GM23248 (cell line): ENCODE results near the gene WDFY1. TPM values are rescaled to one million over a fixed set of nuclear protein-coding genes. Genes with fewer than 3 reads are reported as not detected.

Experiments used
- DNase-seq: peaks from one replicate; pipeline ENCODE4 v3.0.0-alpha.2; 2015
- H2AFZ ChIP-seq: fragments of 200-600 bp; sonication (generic); 2 replicates; pipeline ENCODE4 v1.6.1; 2016; ENCODE audit warnings: antibody characterized with exemption
- H3F3A ChIP-seq: fragments of 200-600 bp; sonication (generic); 2 replicates; pipeline ENCODE4 v1.6.1; 2016; ENCODE audit warnings: mild to moderate bottlenecking, antibody characterized with exemption, mixed run types; ENCODE audit not compliant: insufficient read depth
- H3K27ac ChIP-seq: fragments of 200-600 bp; sonication (generic); 2 replicates; pipeline ENCODE4 v1.5.1; 2016; ENCODE audit warnings: mild to moderate bottlenecking
- H3K27me3 ChIP-seq: fragments of 200-600 bp; sonication (generic); replicated peaks from 2 replicates; pipeline ENCODE4 v1.6.1; 2016; ENCODE audit warnings: mild to moderate bottlenecking; ENCODE audit not compliant: insufficient read depth
- H3K36me3 ChIP-seq: fragments of 200-600 bp; sonication (generic); 2 replicates; pipeline ENCODE4 v1.6.1; 2016; ENCODE audit warnings: low read depth, mild to moderate bottlenecking
- H3K4me1 ChIP-seq: fragments of 200-600 bp; sonication (generic); 2 replicates; pipeline ENCODE4 v1.6.1; 2016; ENCODE audit warnings: mild to moderate bottlenecking; ENCODE audit not compliant: insufficient read depth
- H3K4me2 ChIP-seq: fragments of 200-600 bp; sonication (generic); one replicate; pipeline ENCODE4 v1.6.1; 2016; ENCODE audit warnings: mild to moderate bottlenecking; ENCODE audit not compliant: unreplicated experiment
- H3K4me3 ChIP-seq: fragments of 200-600 bp; sonication (generic); 2 replicates; pipeline ENCODE4 v1.5.1; 2016; ENCODE audit warnings: mild to moderate bottlenecking
- H3K79me2 ChIP-seq: fragments of 200-600 bp; sonication (generic); 2 replicates; pipeline ENCODE4 v1.6.1; 2016; ENCODE audit warnings: mild to moderate bottlenecking; ENCODE audit not compliant: insufficient read depth
- H3K9ac ChIP-seq: fragments of 200-600 bp; sonication (generic); 2 replicates; pipeline ENCODE4 v1.6.1; 2016; ENCODE audit warnings: mild to moderate bottlenecking
- H3K9me2 ChIP-seq: fragments of 200-600 bp; sonication (generic); 2 replicates; pipeline ENCODE4 v1.6.1; 2016; ENCODE audit warnings: mixed run types, mild to moderate bottlenecking, moderate library complexity; ENCODE audit not compliant: insufficient read depth
- H3K9me3 ChIP-seq: fragments of 200-600 bp; sonication (generic); one replicate; pipeline ENCODE4 v1.6.1; 2017; ENCODE audit warnings: low read depth
- H4K20me1 ChIP-seq: fragments of 200-600 bp; sonication (generic); 2 replicates; pipeline ENCODE4 v1.6.0; 2016; ENCODE audit not compliant: insufficient read depth
- EZH2 ChIP-seq: fragments of 200-600 bp; sonication (generic); IDR thresholded peaks from 2 replicates; pipeline ENCODE4 v1.6.1; 2018; ENCODE audit warnings: antibody characterized with exemption, mild to moderate bottlenecking; ENCODE audit not compliant: insufficient read depth, poor library complexity, severe bottlenecking
- EZH2phosphoT487 ChIP-seq: fragments of 200-600 bp; sonication (generic); IDR thresholded peaks from 2 replicates; pipeline ENCODE4 v1.6.1; 2018; ENCODE audit warnings: antibody characterized with exemption, moderate library complexity, mild to moderate bottlenecking, low read depth; ENCODE audit not compliant: insufficient read depth
- WGBS, 2 experiments: methylation state at CpG; one replicate each; pipeline ENCODE4 v1.1.6; 2015 to 2017; ENCODE audit warnings: low lambda C conversion rate in 2 of 2, low coverage in 1 of 2; ENCODE audit errors: missing lambda C conversion rate in 2 of 2; 5-methylcytosine and 5-hydroxymethylcytosine counted together
- in situ Hi-C: fragments of 300-500 bp; cut with MboI; formaldehyde crosslinking; loops from 2 replicates; pipeline ENCODE4 v1.15.0; 2020
- polyA plus RNA-seq: library from polyadenylated mRNA; unstranded; fragments of >200 nt; fragmentation: Nextera tagmentation; extraction: Ambion mirVana; gene quantifications from 2 replicates; pipeline ENCODE4 v1.2.1, GENCODE V29; 2016
- total RNA-seq: library from RNA; depleted of rRNA; stranded (reverse); fragments of >200 nt; shearing (Covaris generic); gene quantifications from 2 replicates; pipeline ENCODE4 v1.2.3, GENCODE V29; 2014

WDFY1 gene
- total and polyA plus RNA-seq, 2 experiments from 2014 or later, result 65.1 to 81.2 TPM

DNA sequence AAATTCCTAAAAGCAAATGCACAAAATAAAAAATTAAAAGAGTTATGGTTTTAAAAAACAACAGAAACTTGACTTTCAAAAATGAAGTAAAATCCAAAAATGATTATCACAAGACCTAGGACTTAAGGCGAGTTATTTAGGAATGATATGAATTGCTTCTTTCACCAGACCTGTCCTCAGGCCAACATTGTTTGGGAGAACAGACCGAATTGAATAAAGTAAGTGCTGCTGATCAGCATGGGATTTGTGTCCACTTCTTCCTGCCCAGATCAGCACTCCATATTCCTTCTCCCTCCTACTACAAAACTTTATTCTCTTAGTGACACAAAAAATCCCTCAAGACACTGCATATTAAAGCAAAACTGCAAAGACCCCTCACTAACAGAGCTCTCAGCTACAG lies 39.1 kb downstream of the WDFY1 start:
- no peak overlapping the region for H3K27ac ChIP-seq
- in situ Hi-C loops, result no loop called here
- no peak for DNase-seq
- H3K4me3 ChIP-seq, result no peak overlapping the region
- TF ChIP-seq EZH2, result no peak
- no peak for TF ChIP-seq EZH2phosphoT487
- peaks cover 22% of the 10 kb centered on the region for H3K36me3 ChIP-seq
- no peak overlapping the region for H3K9ac ChIP-seq
- H2AFZ ChIP-seq, result no peak overlapping the region
- H3F3A ChIP-seq, result no peaks in the 10 kb centered on the region
- no peaks in the 10 kb centered on the region for H3K27me3 ChIP-seq
- H3K9me2 ChIP-seq, result no peaks in the 10 kb centered on the region
- peaks cover 65% of the 10 kb centered on the region for H3K79me2 ChIP-seq
- no peaks in the 10 kb centered on the region for H3K9me3 ChIP-seq
- 61 to 63% methylated on average over 2 of the region's 2 CpGs for WGBS, 2 experiments
- no peak overlapping the region for H3K4me2 ChIP-seq
- no peaks in the 10 kb centered on the region for H3K4me1 ChIP-seq
- H4K20me1 ChIP-seq, result no peaks in the 10 kb centered on the region

- no peak for TF ChIP-seq EZH2
- no peak for TF ChIP-seq EZH2phosphoT487
- Histone ChIP-seq H3K9me2 (no peaks in the 10 kb centered on the region), H4K20me1 (no peaks in the 10 kb centered on the region), H3K9ac (no peak overlapping the region), H2AFZ (no peak overlapping the region), H3F3A (no peaks in the 10 kb centered on the region), H3K4me2 (no peak overlapping the region), H3K79me2 (peaks cover 34% of the 10 kb centered on the region), H3K27ac (no peak overlapping the region), H3K9me3 (no peaks in the 10 kb centered on the region), H3K4me3 (no peak overlapping the region), H3K4me1 (no peaks in the 10 kb centered on the region), H3K27me3 (no peaks in the 10 kb centered on the region), H3K36me3 (peaks cover 42% of the 10 kb centered on the region)
- in situ Hi-C loops, result no loop called here
- DNase-seq, result no peak
- WGBS, 2 experiments, result 20 to 26% methylated on average over 2 of the region's 2 CpGs
Measured at GRCh38 chr2:223901854-223902253, 43.3 kb downstream of the WDFY1 start.

GRCh38 chr2:223901311-223901710 lies 43.8 kb downstream of the WDFY1 start:
- 64% methylated on average over 5 of the region's 5 CpGs for WGBS, 2 experiments
- Histone ChIP-seq H4K20me1 (no peaks in the 10 kb centered on the region), H3K27ac (no peak overlapping the region), H2AFZ (no peak overlapping the region), H3K4me3 (no peak overlapping the region), H3K9me2 (no peaks in the 10 kb centered on the region), H3K4me1 (no peaks in the 10 kb centered on the region), H3K79me2 (peaks cover 39% of the 10 kb centered on the region), H3K9me3 (no peaks in the 10 kb centered on the region), H3K9ac (no peak overlapping the region), H3K4me2 (no peak overlapping the region), H3K27me3 (no peaks in the 10 kb centered on the region), H3F3A (peaks cover 4% of the 10 kb centered on the region), H3K36me3 (peaks cover 47% of the 10 kb centered on the region)
- no peak for DNase-seq
- in situ Hi-C loops, result no loop called here
- TF ChIP-seq EZH2phosphoT487 (no peak), EZH2 (no peak)

GRCh38 chr2:223900531-223900930 lies 44.6 kb downstream of the WDFY1 start:
- Histone ChIP-seq H3K9ac (no peak overlapping the region), H3K4me2 (no peak overlapping the region), H3K79me2 (peaks cover 34% of the 10 kb centered on the region), H3K4me3 (no peak overlapping the region), H2AFZ (no peak overlapping the region), H3K36me3 (peaks cover 50% of the 10 kb centered on the region), H4K20me1 (no peaks in the 10 kb centered on the region), H3K27me3 (no peaks in the 10 kb centered on the region), H3K9me3 (no peaks in the 10 kb centered on the region), H3F3A (peaks cover 7% of the 10 kb centered on the region), H3K27ac (no peak overlapping the region), H3K9me2 (no peaks in the 10 kb centered on the region), H3K4me1 (no peaks in the 10 kb centered on the region)
- WGBS, 2 experiments, result 100% methylated on average over 1 of the region's 1 CpG
- DNase-seq, result no peak
- in situ Hi-C loops, result no loop called here
- TF ChIP-seq EZH2phosphoT487, result no peak
- TF ChIP-seq EZH2, result no peak

DNA sequence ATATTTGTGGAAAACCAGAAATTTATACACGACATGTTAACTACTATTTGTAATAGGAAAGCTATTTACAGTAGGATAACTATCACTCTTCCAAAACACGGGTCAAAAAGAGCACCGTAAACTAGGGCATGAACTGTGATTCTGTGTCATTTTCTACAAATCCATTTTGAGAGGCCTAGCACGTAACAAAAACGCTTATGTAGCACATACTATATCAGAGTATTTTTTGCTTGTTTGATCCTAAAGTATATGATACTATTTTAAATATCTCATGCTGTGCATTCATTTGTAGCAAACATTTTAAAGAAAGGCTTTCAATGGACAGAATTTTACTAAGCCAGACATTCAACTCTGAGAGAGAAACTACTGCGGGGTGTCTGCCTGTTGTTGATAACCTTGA lies 45.1 kb downstream of the WDFY1 start:
- Histone ChIP-seq H3K4me1 (no peaks in the 10 kb centered on the region), H4K20me1 (no peaks in the 10 kb centered on the region), H3F3A (peaks cover 7% of the 10 kb centered on the region), H3K27me3 (no peaks in the 10 kb centered on the region), H3K4me3 (no peak overlapping the region), H3K79me2 (peaks cover 29% of the 10 kb centered on the region; the same call in 1 of the 2 replicates), H3K9me2 (no peaks in the 10 kb centered on the region), H3K27ac (no peak overlapping the region), H2AFZ (no peak overlapping the region), H3K9me3 (no peaks in the 10 kb centered on the region), H3K36me3 (peaks cover 49% of the 10 kb centered on the region), H3K4me2 (no peak overlapping the region), H3K9ac (no peak overlapping the region)
- WGBS, 2 experiments, result 83 to 88% methylated on average over 6 of the region's 6 CpGs
- in situ Hi-C loops, result no loop called here
- TF ChIP-seq EZH2, result no peak
- no peak for TF ChIP-seq EZH2phosphoT487
- no peak for DNase-seq
